SKM-1 treated with dmso at 0.1 percent for 144 hours (cell line): Measurements from ENCODE around the gene MTX2.
"Not testable (repeated sequence)": the region's sequence is repeated elsewhere in the genome, so short reads cannot be mapped to it uniquely, and the experiment has no call there.

Experiments
- DNase-seq: peaks from one replicate; lab custom pipeline; 2025; ENCODE audit not compliant: unreplicated experiment; lab: John Stamatoyannopoulos, UW

MTX2 gene

DNA sequence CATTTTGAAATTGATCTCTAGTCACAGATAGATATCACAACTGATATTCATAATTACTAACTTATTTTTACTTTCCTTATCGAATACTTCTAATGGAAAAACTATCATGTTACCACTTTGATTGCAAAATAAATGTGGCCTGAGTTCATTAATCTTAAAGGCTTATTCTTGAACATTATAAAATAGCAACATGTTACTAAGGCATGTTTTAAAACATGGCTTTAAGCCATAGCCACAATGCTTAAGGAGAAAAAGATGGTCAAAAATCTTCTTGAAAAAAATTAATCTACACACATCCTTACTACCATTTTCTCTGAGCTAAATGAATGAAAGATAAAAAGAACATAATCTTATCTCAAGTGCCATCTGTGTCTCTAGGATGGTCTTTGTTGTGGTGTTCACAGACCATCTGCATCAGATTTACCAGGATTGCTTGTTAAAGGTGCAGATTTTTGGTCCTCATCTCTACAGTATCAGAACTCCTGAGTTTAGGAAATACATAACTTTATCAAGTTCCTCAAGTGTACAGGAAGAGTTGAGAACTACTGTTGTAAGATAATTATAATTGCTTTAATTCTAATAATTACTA is 15.3 kb downstream of the MTX2 start:
- DNase-seq: no peak

GRCh38 chr2:176285321-176285720 is 16.1 kb downstream of the MTX2 start:
- DNase-seq: no peak

GRCh38 chr2:176291335-176291734 is 22.1 kb downstream of the MTX2 start:
- no peak for DNase-seq

DNA sequence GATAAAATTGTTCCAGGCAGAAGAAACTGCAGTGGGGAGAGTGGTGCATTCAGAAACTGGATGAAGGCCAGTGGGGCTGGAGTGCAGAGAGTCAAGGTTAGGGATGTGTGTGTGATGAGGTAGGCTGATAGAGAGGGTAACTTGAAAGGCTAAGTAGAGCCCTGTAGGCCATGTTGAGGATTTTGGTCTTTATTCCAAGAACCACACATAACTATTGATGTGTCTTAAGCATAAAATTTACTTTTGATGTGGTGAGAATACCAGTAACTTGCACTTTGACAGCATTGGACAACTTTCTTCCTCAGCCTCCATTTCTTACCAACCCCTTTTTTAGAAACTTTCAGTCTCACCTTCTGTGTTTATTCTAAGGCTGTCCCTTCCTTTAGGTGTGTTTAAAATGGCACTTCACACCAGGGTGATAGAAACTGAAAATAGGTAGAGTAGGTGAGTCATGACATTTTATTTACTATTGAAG is 22.6 kb downstream of the MTX2 start:
- DNase-seq: no peak

DNA sequence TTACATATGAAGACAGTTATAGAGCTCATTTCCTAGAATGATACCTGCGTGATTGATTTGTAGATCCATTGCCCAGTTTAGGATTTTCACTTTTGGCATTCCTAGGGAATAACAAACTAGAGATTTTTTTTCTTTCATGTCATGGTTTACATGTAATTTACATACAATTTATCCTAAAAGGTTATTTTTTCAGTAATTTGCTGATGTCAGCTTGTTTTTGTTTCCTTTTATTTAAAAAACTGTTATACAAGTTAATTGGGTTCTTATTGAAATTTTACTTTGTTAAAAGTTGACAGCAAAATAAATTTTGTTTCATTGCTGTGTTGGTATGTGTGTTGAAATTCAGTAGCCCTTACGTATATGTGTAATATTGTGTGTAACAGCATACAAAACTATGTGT is 23.4 kb downstream of the MTX2 start:
- no peak for DNase-seq

GRCh38 chr2:176293334-176293733 is 24.1 kb downstream of the MTX2 start:
- DNase-seq: no peak

- DNase-seq: no peak
Measured at GRCh38 chr2:176297067-176297466, 27.8 kb downstream of the MTX2 start.

DNA sequence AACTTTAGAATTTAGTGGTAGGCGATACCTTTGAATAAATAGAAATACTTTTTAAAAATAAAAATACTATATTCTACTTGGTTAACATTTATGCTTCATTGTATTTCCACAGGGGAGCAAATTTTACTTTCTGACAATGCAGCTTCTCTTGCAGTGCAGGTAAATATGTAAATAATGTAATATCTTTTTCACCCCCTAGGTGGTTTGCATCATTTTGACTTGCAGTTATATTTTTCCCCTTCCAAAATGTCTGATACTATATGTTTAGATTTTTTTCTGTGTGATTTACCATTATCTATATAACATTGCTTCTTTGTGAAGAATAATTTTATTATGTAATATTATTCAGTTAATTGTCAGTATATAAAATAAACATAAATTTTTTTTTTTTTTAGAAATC is 28.5 kb downstream of the MTX2 start:
- DNase-seq: no peak

DNA sequence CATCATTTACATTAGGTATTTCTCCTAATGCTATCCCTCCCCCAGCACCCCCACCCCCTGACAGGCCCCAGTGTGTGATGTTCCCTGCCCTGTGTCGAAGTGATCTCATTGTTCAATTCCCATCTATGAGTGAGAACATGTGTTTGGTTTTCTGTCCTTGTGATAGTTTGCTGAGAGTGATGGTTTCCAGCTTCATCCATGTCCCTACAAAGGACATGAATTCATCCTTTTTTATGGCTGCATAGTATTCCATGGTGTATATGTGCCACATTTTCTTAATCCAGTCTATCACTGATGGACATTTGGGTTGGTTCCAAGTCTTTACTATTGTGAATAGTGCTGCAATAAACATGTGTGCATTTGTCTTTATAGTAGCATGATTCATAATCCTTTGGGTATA is 36.8 kb downstream of the MTX2 start:
- DNase-seq: not testable (repeated sequence)

GRCh38 chr2:176317199-176317598 is 48.0 kb downstream of the MTX2 start:
- no peak for DNase-seq

- DNase-seq: no peak
Measured at GRCh38 chr2:176317623-176318065, 48.4 kb downstream of the MTX2 start.

- DNase-seq: no peak
Measured at GRCh38 chr2:176321916-176322315, 52.7 kb downstream of the MTX2 start.

DNA sequence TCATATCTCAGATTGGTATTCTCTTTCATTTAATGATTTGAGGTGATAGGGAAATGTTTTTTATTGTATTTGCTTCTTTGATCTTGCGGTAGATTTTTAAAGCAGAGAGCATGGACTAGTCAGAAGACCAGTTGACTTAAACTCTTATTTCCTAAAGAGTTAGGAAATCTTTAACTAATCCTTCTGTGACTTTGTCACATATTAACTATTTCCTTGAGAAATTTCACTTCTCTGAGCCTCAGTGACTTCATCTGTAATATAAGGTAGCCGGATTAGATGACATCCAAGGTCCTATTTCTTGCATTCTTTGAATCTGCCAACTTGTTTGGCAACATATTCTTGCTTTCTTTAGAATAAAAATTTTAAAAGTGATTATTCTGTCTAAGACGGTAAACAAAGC is 55.6 kb downstream of the MTX2 start:
- DNase-seq: no peak

GRCh38 chr2:176325732-176326131 is 56.5 kb downstream of the MTX2 start:
- no peak for DNase-seq

DNA sequence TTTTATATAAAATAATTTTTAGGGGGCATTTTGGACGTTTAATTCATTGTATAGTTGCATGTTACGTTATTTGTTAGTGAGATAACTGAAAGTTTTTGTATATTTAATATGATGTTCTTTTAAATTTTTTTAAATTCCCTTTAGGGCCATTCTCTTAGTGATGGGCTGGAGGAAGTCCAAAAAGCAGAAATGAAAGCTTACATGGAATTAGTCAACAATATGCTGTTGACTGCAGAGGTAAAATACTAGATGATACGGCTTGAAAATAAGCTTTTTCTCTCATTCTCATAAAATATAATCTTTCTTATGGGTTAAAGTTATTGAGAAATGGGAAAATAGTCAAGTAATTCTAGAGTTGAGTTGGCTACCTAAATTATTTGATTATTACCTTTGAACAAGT is 58.9 kb downstream of the MTX2 start:
- DNase-seq: no peak

- DNase-seq: no peak
Measured at GRCh38 chr2:176330612-176331011, 61.4 kb downstream of the MTX2 start.

DNA sequence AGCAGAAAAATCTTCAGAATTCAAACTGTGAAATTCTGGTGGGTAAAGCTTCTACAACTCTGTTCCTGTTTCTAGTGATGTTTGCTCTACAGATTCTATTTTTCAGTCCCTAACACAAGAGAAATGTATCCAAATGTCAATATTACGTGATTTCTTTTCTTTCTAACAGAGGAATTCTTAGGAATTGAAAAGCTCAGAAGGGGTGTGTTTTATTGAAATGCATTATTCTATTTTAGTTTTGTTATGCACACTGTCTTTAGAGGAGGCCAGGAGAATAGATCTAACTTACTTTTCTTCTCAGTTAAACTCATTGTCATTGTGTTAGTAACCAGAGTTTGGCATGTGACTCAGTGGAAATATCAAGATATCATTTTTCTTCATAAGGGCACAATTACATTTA is 62.4 kb downstream of the MTX2 start:
- DNase-seq: no peak

GRCh38 chr2:176334729-176335128 is 65.5 kb downstream of the MTX2 start:
- DNase-seq: no peak

- no peak for DNase-seq
Measured at GRCh38 chr2:176338395-176338794, 69.2 kb downstream of the MTX2 start.

GRCh38 chr2:176339208-176339607 is 70.0 kb downstream of the MTX2 start:
- no peak for DNase-seq

GRCh38 chr2:176356251-176356650 is 87.0 kb downstream of the MTX2 start:
- no peak for DNase-seq

DNA sequence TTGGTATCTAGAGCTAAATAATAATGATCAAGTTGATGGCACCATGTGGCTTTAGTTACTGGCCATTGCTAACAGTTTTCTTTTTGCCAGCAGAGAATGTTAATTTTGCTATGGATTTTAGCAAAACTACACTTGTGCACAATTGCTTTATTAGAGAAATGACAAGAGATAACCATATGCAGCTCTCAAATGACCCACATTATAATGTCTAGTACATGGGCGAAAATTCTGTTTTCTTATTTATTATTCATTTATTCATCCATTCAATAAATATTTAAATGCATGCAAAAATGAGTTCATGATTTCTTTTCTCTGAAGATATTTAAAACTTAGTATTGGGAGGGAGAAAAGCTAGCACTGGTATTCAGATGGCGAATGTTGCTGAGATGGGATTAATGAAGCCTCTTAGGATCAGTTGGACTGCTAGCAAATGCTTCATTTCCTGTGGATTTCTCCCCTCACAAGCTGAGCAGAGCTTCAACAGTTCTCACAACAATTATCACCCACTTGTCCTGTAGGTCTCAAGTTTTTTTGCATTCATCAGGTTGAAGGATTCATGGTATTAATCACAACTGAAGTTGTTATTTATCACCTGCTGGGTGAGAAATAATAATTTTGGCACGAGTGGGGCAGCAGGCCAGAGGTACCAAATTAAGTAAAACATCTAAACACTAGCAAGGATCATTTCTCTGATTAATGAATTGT is 95.2 kb downstream of the MTX2 start:
- no peak for DNase-seq

DNA sequence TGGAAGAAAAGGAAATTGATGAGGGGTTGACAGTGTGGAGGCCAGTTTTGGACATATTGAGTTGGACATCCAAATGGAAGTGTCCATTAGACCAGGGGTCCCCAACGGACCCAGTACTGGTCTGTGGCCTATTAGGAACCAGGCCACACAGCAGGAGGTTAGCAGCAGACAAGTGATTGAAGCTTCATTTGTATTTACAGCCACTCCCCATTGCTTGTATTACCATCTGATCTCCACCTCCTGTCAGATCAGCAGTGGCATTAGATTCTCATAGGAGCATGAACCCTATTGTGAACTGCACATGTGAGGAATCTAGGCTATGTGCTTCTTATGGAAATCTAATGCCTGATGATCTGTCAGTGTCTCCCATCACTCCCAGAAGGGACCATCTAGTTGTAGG is 99.1 kb downstream of the MTX2 start:
- no peak for DNase-seq
